Endodermal cell (in vitro differentiated cells): ENCODE measurements around the gene RCHY1. TPM values are rescaled to one million over a fixed set of nuclear protein-coding genes. Genes with fewer than 3 reads are reported as not detected.
"Not testable (repeated sequence)": the region's sequence is repeated elsewhere in the genome, so short reads cannot be mapped to it uniquely, and the experiment has no call there.

Experiments used
- DNase-seq: peaks from one replicate; pipeline ENCODE4 v3.0.0-alpha.2; 2017
- H3K27ac ChIP-seq: 2 replicates; pipeline ENCODE4 v1.5.1; 2013; ENCODE audit warnings: mild to moderate bottlenecking, low read depth, low read length, moderate library complexity
- H3K27me3 ChIP-seq: 2 replicates; pipeline ENCODE4 v1.6.1; 2013; ENCODE audit warnings: mild to moderate bottlenecking, low read length, moderate library complexity; ENCODE audit not compliant: insufficient read depth, control insufficient read depth, poor library complexity, severe bottlenecking
- H3K36me3 ChIP-seq: 2 replicates; pipeline ENCODE4 v1.7.0; 2013; ENCODE audit warnings: mild to moderate bottlenecking, low read length, moderate library complexity; ENCODE audit not compliant: control insufficient read depth, insufficient read depth
- H3K4me1 ChIP-seq: one replicate; pipeline ENCODE4 v1.7.0; 2013; ENCODE audit warnings: low read length; ENCODE audit not compliant: control insufficient read depth, insufficient read depth
- H3K4me3 ChIP-seq: 2 replicates; pipeline ENCODE4 v1.5.1; 2013; ENCODE audit warnings: mild to moderate bottlenecking, low read length, moderate library complexity
- H3K9ac ChIP-seq: 2 replicates; pipeline ENCODE4 v1.6.1; 2013; ENCODE audit warnings: mild to moderate bottlenecking, low read length, moderate library complexity; ENCODE audit not compliant: poor library complexity, severe bottlenecking; ENCODE audit errors: extremely low read depth
- H3K9me3 ChIP-seq: 2 replicates; pipeline ENCODE4 v1.6.1; 2013; ENCODE audit warnings: mild to moderate bottlenecking, low read length, moderate library complexity; ENCODE audit not compliant: control insufficient read depth
- H3K27ac Mint-ChIP-seq: 2 replicates; pipeline ENCODE4 v1.8.0; 2020; ENCODE audit warnings: mixed read lengths
- H3K27me3 Mint-ChIP-seq: 2 replicates; pipeline ENCODE4 v1.8.0; 2021; ENCODE audit warnings: mild to moderate bottlenecking, mixed read lengths; ENCODE audit not compliant: insufficient read depth
- H3K36me3 Mint-ChIP-seq: 2 replicates; pipeline ENCODE4 v1.8.0; 2020; ENCODE audit warnings: low read depth, mixed read lengths
- H3K4me1 Mint-ChIP-seq: 2 replicates; pipeline ENCODE4 v1.8.0; 2020; ENCODE audit warnings: mixed read lengths
- H3K4me3 Mint-ChIP-seq: 2 replicates; pipeline ENCODE4 v1.8.0; 2020; ENCODE audit warnings: mild to moderate bottlenecking, moderate library complexity, mixed read lengths
- H3K9me3 Mint-ChIP-seq: 2 replicates; pipeline ENCODE4 v1.8.0; 2020; ENCODE audit warnings: mild to moderate bottlenecking, mixed read lengths
- CTCF ChIP-seq: fragments of 200-600 bp; sonication (generic); conservative IDR thresholded peaks from 2 replicates; pipeline ENCODE4 v1.5.0; 2021; ENCODE audit warnings: antibody characterized with exemption, mild to moderate bottlenecking
- WGBS, 2 experiments: methylation state at CpG; one replicate each; pipeline versions ENCODE4 v1.1.5 to v1.1.7; 2013; ENCODE audit warnings: missing lambda C conversion rate in 2 of 2, mixed read lengths in 1 of 2; ENCODE audit not compliant: insufficient coverage in 1 of 2, insufficient read length in 1 of 2; 5-methylcytosine and 5-hydroxymethylcytosine counted together
- total RNA-seq, 2 donors: library from RNA; stranded (reverse); fragmentation: NEBNext Ultra II Directional in 1 of 2; extraction: Animal tissue kit (Norgen Biotek cat#: 25700) in 1 of 2; gene quantifications; 2 replicates in 1 of 2; 3 replicates in 1 of 2; pipeline ENCODE4 v1.2.1, GENCODE V29; 2021

RCHY1 gene
- total RNA-seq, 2 donors from 2014 or later = 35.5 to 35.7 TPM

GRCh38 chr4:75542824-75543223 lies 28.6 kb upstream of the RCHY1 start:
- Histone ChIP-seq H3K4me1 (no peaks in the 10 kb centered on the region), H3K4me3 (no peak overlapping the region), H3K36me3 (no peaks in the 10 kb centered on the region), H3K9ac (no peak overlapping the region), H3K27ac (no peak overlapping the region), H3K9me3 (no peaks in the 10 kb centered on the region), H3K27me3 (no peaks in the 10 kb centered on the region)
- Mint-ChIP-seq H3K27ac (no peak overlapping the region), H3K4me1 (no peaks in the 10 kb centered on the region), H3K36me3 (peaks cover 6% of the 10 kb centered on the region), H3K27me3 (no peaks in the 10 kb centered on the region), H3K9me3 (no peaks in the 10 kb centered on the region), H3K4me3 (no peak overlapping the region)
- no peak for TF ChIP-seq CTCF
- DNase-seq = no peak

GRCh38 chr4:75537308-75537707 lies 23.1 kb upstream of the RCHY1 start:
- H3K4me1 ChIP-seq, H3K27ac ChIP-seq, H3K9ac ChIP-seq, DNase-seq, H3K4me1 Mint-ChIP-seq, H3K27me3 ChIP-seq, H3K36me3 ChIP-seq, H3K4me3 ChIP-seq, H3K4me3 Mint-ChIP-seq, H3K27me3 Mint-ChIP-seq, H3K27ac Mint-ChIP-seq, H3K9me3 ChIP-seq: not testable (repeated sequence)
- Mint-ChIP-seq H3K9me3 (peaks cover 28% of the 10 kb centered on the region), H3K36me3 (peaks cover 33% of the 10 kb centered on the region)
- 94 to 97% methylated on average over 4 to 6 of the region's 6 CpGs for WGBS, 2 experiments

- not testable (repeated sequence) for H3K9ac ChIP-seq, H3K4me1 Mint-ChIP-seq, H3K27ac Mint-ChIP-seq, DNase-seq, H3K27me3 Mint-ChIP-seq, H3K4me1 ChIP-seq, H3K4me3 ChIP-seq, H3K27me3 ChIP-seq, H3K4me3 Mint-ChIP-seq, H3K27ac ChIP-seq
- Mint-ChIP-seq H3K36me3 (peaks cover 63% of the 10 kb centered on the region), H3K9me3 (peaks cover 40% of the 10 kb centered on the region)
- Histone ChIP-seq H3K36me3 (peaks cover 23% of the 10 kb centered on the region), H3K9me3 (peaks cover 17% of the 10 kb centered on the region)
Measured at GRCh38 chr4:75533926-75534325, 19.7 kb upstream of the RCHY1 start.

- DNase-seq, H3K27ac ChIP-seq, H3K27me3 ChIP-seq, H3K27me3 Mint-ChIP-seq, H3K4me3 ChIP-seq, H3K4me1 ChIP-seq, H3K4me1 Mint-ChIP-seq, H3K4me3 Mint-ChIP-seq, H3K9ac ChIP-seq, H3K27ac Mint-ChIP-seq: not testable (repeated sequence)
- Histone ChIP-seq H3K36me3 (peaks cover 27% of the 10 kb centered on the region), H3K9me3 (peaks cover 17% of the 10 kb centered on the region)
- Mint-ChIP-seq H3K36me3 (peaks cover 64% of the 10 kb centered on the region), H3K9me3 (peaks cover 40% of the 10 kb centered on the region)
- WGBS, 2 experiments = 93 to 98% methylated on average over 4 of the region's 4 CpGs
Measured at GRCh38 chr4:75533339-75533887, 19.2 kb upstream of the RCHY1 start.

GRCh38 chr4:75531536-75532143 lies 17.4 kb upstream of the RCHY1 start:
- H3K9me3 ChIP-seq = peaks cover 17% of the 10 kb centered on the region
- not testable (repeated sequence) for DNase-seq, H3K4me3 ChIP-seq, H3K27me3 Mint-ChIP-seq, H3K27ac Mint-ChIP-seq, H3K27ac ChIP-seq, H3K4me1 ChIP-seq, H3K27me3 ChIP-seq, H3K4me1 Mint-ChIP-seq, H3K4me3 Mint-ChIP-seq, H3K9ac ChIP-seq
- Mint-ChIP-seq H3K9me3 (peaks cover 40% of the 10 kb centered on the region), H3K36me3 (peaks cover 75% of the 10 kb centered on the region)
- peaks cover 44% of the 10 kb centered on the region for H3K36me3 ChIP-seq
- 45 to 65% methylated on average over 4 to 7 of the region's 7 CpGs for WGBS, 2 experiments
